GM19193 (cell line): ENCODE data around the gene PNPLA7.

Experiments used
- POLR2A ChIP-seq: IDR thresholded peaks from 4 replicates; pipeline ENCODE4 v1.6.1; 2011; ENCODE audit not compliant: insufficient read depth, insufficient read length; ENCODE audit errors: extremely low read depth

PNPLA7 gene

GRCh38 chr9:137464291-137464999, 85.8 kb downstream of the PNPLA7 start:
- no peak for TF ChIP-seq POLR2A

GRCh38 chr9:137463931-137464290, 86.3 kb downstream of the PNPLA7 start:
- no peak for TF ChIP-seq POLR2A

GRCh38 chr9:137462986-137463930, 86.9 kb downstream of the PNPLA7 start:
- no peak for TF ChIP-seq POLR2A

- TF ChIP-seq POLR2A: no peak
Observed at GRCh38 chr9:137462396-137462985, 87.7 kb downstream of the PNPLA7 start.

- peak; percentile 38 for TF ChIP-seq POLR2A
Observed at GRCh38 chr9:137461663-137462395, 88.4 kb downstream of the PNPLA7 start.

GRCh38 chr9:137461316-137461662, 88.9 kb downstream of the PNPLA7 start:
- TF ChIP-seq POLR2A: no peak

GRCh38 chr9:137460363-137461315, 89.6 kb downstream of the PNPLA7 start:
- TF ChIP-seq POLR2A: no peak

- no peak for TF ChIP-seq POLR2A
Observed at GRCh38 chr9:137459601-137460362, 90.4 kb downstream of the PNPLA7 start.

- peak; percentile 73 for TF ChIP-seq POLR2A
Observed at GRCh38 chr9:137459152-137459600, 91.0 kb downstream of the PNPLA7 start, which contains the start of gene NSMF. NSMF (minus strand) TSS chr9:137459334; CDS start chr9:137459102, 232 bp downstream.

- no peak for TF ChIP-seq POLR2A
Observed at GRCh38 chr9:137458194-137459151, 91.7 kb downstream of the PNPLA7 start.

- no peak for TF ChIP-seq POLR2A
Observed at GRCh38 chr9:137457406-137458193, 92.6 kb downstream of the PNPLA7 start.
